Esophagus muscularis mucosa (tissue), 4 donors: Measurements from ENCODE around the gene SNED1. TPM values are rescaled to one million over a fixed set of nuclear protein-coding genes. Genes with fewer than 3 reads are reported as not detected.

ENCODE experiments used
- DNase-seq: peaks from one replicate; pipeline ENCODE4 v3.0.0-alpha.2; 2017; ENCODE audit errors: extremely low spot score
- H3K27ac ChIP-seq, 4 donors: fragments of 200-600 bp; sonication (generic); replicated peaks in 1 of 4; 1 replicate in 3 of 4; 2 replicates in 1 of 4; pipeline ENCODE4 v1.5.1; 2016 to 2019; ENCODE audit warnings: mild to moderate bottlenecking in 1 of 4
- H3K27me3 ChIP-seq, 4 donors: fragments of 200-600 bp; sonication (generic); one replicate each; pipeline versions ENCODE4 v1.5.1 to v1.6.0; 2016 to 2019
- H3K36me3 ChIP-seq, 4 donors: fragments of 200-600 bp; sonication (generic); one replicate each; pipeline ENCODE4 v1.5.1; 2016 to 2019
- H3K4me1 ChIP-seq, 4 donors: fragments of 200-600 bp; sonication (generic); one replicate each; pipeline ENCODE4 v1.5.1; 2016 to 2019
- H3K4me3 ChIP-seq, 4 donors: fragments of 200-600 bp; sonication (generic); 1 replicate in 2 of 4; 2 replicates in 2 of 4; pipeline ENCODE4 v1.5.1; 2016 to 2019; ENCODE audit warnings: mild to moderate bottlenecking in 4 of 4, moderate library complexity in 1 of 4
- H3K9me3 ChIP-seq, 4 donors: fragments of 200-600 bp; sonication (generic); 1 replicate in 3 of 4; 2 replicates in 1 of 4; pipeline ENCODE4 v1.5.1; 2016 to 2019
- CTCF ChIP-seq, 3 experiments: fragments of 200-600 bp in 2 of 3; fragments of 450-650 bp in 1 of 3; sonication (generic) in 2 of 3; IDR thresholded peaks; one replicate each; pipeline ENCODE4 v1.5.1; 2017 to 2019; ENCODE audit warnings: antibody characterized with exemption in 3 of 3, mild to moderate bottlenecking in 2 of 3, moderate library complexity in 1 of 3
- EP300 ChIP-seq: sonication (generic); formaldehyde crosslinking; IDR thresholded peaks from one replicate; pipeline ENCODE4 v1.6.1; 2017; ENCODE audit warnings: antibody characterized with exemption
- POLR2A ChIP-seq: fragments of 450-650 bp; IDR thresholded peaks from one replicate; pipeline ENCODE4 v1.6.1; 2017; ENCODE audit warnings: antibody characterized with exemption, moderate library complexity, mild to moderate bottlenecking, low read depth
- POLR2AphosphoS5 ChIP-seq, 2 donors: sonication (generic); formaldehyde crosslinking; IDR thresholded peaks; one replicate each; pipeline ENCODE4 v1.6.1; 2017; ENCODE audit warnings: antibody characterized with exemption in 2 of 2
- WGBS: methylation state at CpG from one replicate; pipeline ENCODE4 v1.1.5; 2018; 5-methylcytosine and 5-hydroxymethylcytosine counted together
- intact Hi-C: fragments of 100-400 bp; cut with DNase I; formaldehyde crosslinking; loops from one replicate; pipeline ENCODE4 v1.15.1; 2023
- total RNA-seq, 4 donors: library from RNA; depleted of rRNA; stranded (reverse); fragments of >200 nt; gene quantifications; one replicate each; pipeline versions ENCODE4 v1.1.0 to v1.2.1, GENCODE V29; 2016

The SNED1 gene
- total RNA-seq, 4 donors from 2014 or later = 7.3 to 14.1 (median 11.6) TPM

GRCh38 chr2:241003369-241003768 is 5.0 kb downstream of the SNED1 start:
- H3K4me3 ChIP-seq = no peak overlapping the region
- intact Hi-C loops = no loop called here
- 100% methylated on average over 2 of the region's 2 CpGs for WGBS

GRCh38 chr2:241003830-241004564 is 5.6 kb downstream of the SNED1 start:
- peaks cover 0 to 29% (median 27%) of the 10 kb centered on the region in 4 donors for H3K9me3 ChIP-seq
- no peaks in the 10 kb centered on the region for H3K27me3 ChIP-seq
- H3K4me1 ChIP-seq = peaks cover 5 to 15% (median 13%) of the 10 kb centered on the region in 4 donors
- intact Hi-C loops = no loop called here
- H3K4me3 ChIP-seq = no peak overlapping the region
- no peak for DNase-seq
- H3K36me3 ChIP-seq = peaks cover 0 to 35% (median 9%) of the 10 kb centered on the region in 4 donors
- TF ChIP-seq CTCF (IDR thresholded peaks at IDR 0.05) (no peak), POLR2A (no peak), EP300 (no peak), POLR2AphosphoS5 (IDR thresholded peaks at IDR 0.05) (no peak)
- H3K27ac ChIP-seq = no peak overlapping the region
- 100% methylated on average over 1 of the region's 1 CpG for WGBS

More at GRCh38 chr2:241003369-241003768, 5.0 kb downstream of the SNED1 start:
- Histone ChIP-seq H3K27ac (no peak overlapping the region), H3K9me3 (peaks cover 0 to 29% (median 27%) of the 10 kb centered on the region in 4 donors), H3K27me3 (no peaks in the 10 kb centered on the region), H3K4me1 (peaks cover 5 to 16% (median 12%) of the 10 kb centered on the region in 4 donors), H3K36me3 (peaks cover 0 to 35% (median 9%) of the 10 kb centered on the region in 4 donors)
- TF ChIP-seq EP300 = no peak
- TF ChIP-seq CTCF (IDR thresholded peaks at IDR 0.05) = no peak
- no peak for TF ChIP-seq POLR2A
- no peak for TF ChIP-seq POLR2AphosphoS5 (IDR thresholded peaks at IDR 0.05)
- peak; percentile 66 for DNase-seq

- no peak for DNase-seq
- H3K9me3 ChIP-seq = peaks cover 0 to 29% (median 27%) of the 10 kb centered on the region in 4 donors
- no peak overlapping the region for H3K4me3 ChIP-seq
- H3K36me3 ChIP-seq = peaks cover 0 to 35% (median 9%) of the 10 kb centered on the region in 4 donors
- 96% methylated on average over 2 of the region's 2 CpGs for WGBS
- no peak overlapping the region for H3K27ac ChIP-seq
- intact Hi-C loops = no loop called here
- H3K4me1 ChIP-seq = peaks cover 13 to 18% (median 17%) of the 10 kb centered on the region in 4 donors
- H3K27me3 ChIP-seq = no peaks in the 10 kb centered on the region
- TF ChIP-seq CTCF (IDR thresholded peaks at IDR 0.05) (no peak), POLR2AphosphoS5 (IDR thresholded peaks at IDR 0.05) (no peak), POLR2A (no peak), EP300 (no peak)
These were observed 7.2 kb downstream of the SNED1 start for GRCh38 chr2:241005569-241005968.

GRCh38 chr2:241006412-241006811 is 8.0 kb downstream of the SNED1 start:
- H3K27ac ChIP-seq = no peak overlapping the region
- 84% methylated on average over 3 of the region's 3 CpGs for WGBS
- intact Hi-C loops = no loop called here
- no peak overlapping the region for H3K4me3 ChIP-seq
- H3K9me3 ChIP-seq = peaks cover 0 to 29% (median 27%) of the 10 kb centered on the region in 4 donors
- H3K27me3 ChIP-seq = no peaks in the 10 kb centered on the region
- H3K36me3 ChIP-seq = peaks cover 0 to 29% (median 8%) of the 10 kb centered on the region in 4 donors
- TF ChIP-seq POLR2AphosphoS5 (IDR thresholded peaks at IDR 0.05) (no peak), EP300 (no peak), CTCF (IDR thresholded peaks at IDR 0.05) (no peak)
- no peak for DNase-seq
- H3K4me1 ChIP-seq = peaks cover 14 to 25% (median 19%) of the 10 kb centered on the region in 4 donors
